Measurements from ENCODE around the gene GPC6.

GRCh38 chr13:93279982-93280381 lies 53.4 kb downstream of the GPC6 start:
- TF ChIP-seq, protein P1, sequence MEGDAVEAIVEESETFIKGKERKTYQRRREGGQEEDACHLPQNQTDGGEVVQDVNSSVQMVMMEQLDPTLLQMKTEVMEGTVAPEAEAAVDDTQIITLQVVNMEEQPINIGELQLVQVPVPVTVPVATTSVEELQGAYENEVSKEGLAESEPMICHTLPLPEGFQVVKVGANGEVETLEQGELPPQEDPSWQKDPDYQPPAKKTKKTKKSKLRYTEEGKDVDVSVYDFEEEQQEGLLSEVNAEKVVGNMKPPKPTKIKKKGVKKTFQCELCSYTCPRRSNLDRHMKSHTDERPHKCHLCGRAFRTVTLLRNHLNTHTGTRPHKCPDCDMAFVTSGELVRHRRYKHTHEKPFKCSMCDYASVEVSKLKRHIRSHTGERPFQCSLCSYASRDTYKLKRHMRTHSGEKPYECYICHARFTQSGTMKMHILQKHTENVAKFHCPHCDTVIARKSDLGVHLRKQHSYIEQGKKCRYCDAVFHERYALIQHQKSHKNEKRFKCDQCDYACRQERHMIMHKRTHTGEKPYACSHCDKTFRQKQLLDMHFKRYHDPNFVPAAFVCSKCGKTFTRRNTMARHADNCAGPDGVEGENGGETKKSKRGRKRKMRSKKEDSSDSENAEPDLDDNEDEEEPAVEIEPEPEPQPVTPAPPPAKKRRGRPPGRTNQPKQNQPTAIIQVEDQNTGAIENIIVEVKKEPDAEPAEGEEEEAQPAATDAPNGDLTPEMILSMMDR (IDR thresholded peaks at IDR 0.05; ENCODE audit: low read depth, low read length) = no peak
- TF ChIP-seq POLR2A (IDR thresholded peaks at IDR 0.05; ENCODE audit: extremely low read depth, insufficient read length) (no peak), MYC (IDR thresholded peaks at IDR 0.05; ENCODE audit: low read depth, low read length) (no peak)
- TF ChIP-seq, protein P2, sequence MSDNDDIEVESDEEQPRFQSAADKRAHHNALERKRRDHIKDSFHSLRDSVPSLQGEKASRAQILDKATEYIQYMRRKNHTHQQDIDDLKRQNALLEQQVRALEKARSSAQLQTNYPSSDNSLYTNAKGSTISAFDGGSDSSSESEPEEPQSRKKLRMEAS (IDR thresholded peaks at IDR 0.05; ENCODE audit: low read depth, low read length) = no peak

Measured in NB4 (cell line).